ENCODE data around the gene LAIR2. TPM values are rescaled to one million over a fixed set of nuclear protein-coding genes. Genes with fewer than 3 reads are reported as not detected.

Gene LAIR2
- total and polyA plus RNA-seq, 2 of the 13 experiments (the other 11 are each of a cell fraction or from before 2014, with no cell fraction given) = 1.3 to 1.9 TPM

GRCh38 chr19:54480051-54480450, 22.6 kb upstream of the LAIR2 start:
- 27% methylated on average over 2 of the region's 2 CpGs for WGBS (ENCODE audit: low lambda C conversion rate)
- in situ Hi-C loops (cut with HindIII; ENCODE audit: extremely low pct_ligation_motif_present, low pct_unique_long_range_greater_than_20kb) = no loop called here

More at GRCh38 chr19:54480051-54480450, 22.6 kb upstream of the LAIR2 start:
- Histone ChIP-seq H3K27me3 (ENCODE audit: control insufficient read depth in 1 of 2, insufficient read depth in 2 of 2, low read length in 2 of 2) (no peaks in the 10 kb centered on the region), H3K36me3 (replicated peaks in 1 of 2; ENCODE audit: control insufficient read depth in 1 of 2, insufficient read depth in 2 of 2, low read length in 2 of 2) (no peaks in the 10 kb centered on the region), H3K9ac (ENCODE audit: insufficient read depth, low read depth, low read length) (no peak overlapping the region), H3K4me2 (ENCODE audit: low read depth, low read length) (no peak overlapping the region), H3K79me2 (ENCODE audit: insufficient read depth, low read length) (no peaks in the 10 kb centered on the region), H3K9me3 (ENCODE audit: low read length) (no peaks in the 10 kb centered on the region), H3K4me1 (ENCODE audit: insufficient read depth, low read length) (peaks cover 28% of the 10 kb centered on the region), H2AFZ (ENCODE audit: low read length) (no peak overlapping the region), H3K4me3 (replicated peaks in 1 of 3; ENCODE audit: insufficient read depth in 1 of 3, low read depth in 2 of 3, low read length in 3 of 3) (no peak overlapping the region), H4K20me1 (ENCODE audit: insufficient read depth, low read length) (no peaks in the 10 kb centered on the region), H3K27ac (ENCODE audit: extremely low read length, insufficient read depth, low read length) (no peak overlapping the region)
- POLR2A ChIA-PET = no interaction called here
- intact Hi-C loops (cut with micrococcal nuclease; ENCODE audit: unreplicated experiment) = no loop called here
- DNase-seq (ENCODE audit: low spot score) (no peak), ATAC-seq (no peak), FAIRE-seq (no peak)
- TF ChIP-seq SIN3B (IDR thresholded peaks at IDR 0.05; ENCODE audit: low read length) (no peak), ZNF777 (CRISPR knock-in tag; IDR thresholded peaks at IDR 0.05) (no peak), ATM (IDR thresholded peaks at IDR 0.05; ENCODE audit: borderline replicate concordance) (no peak), ZMYM2 (CRISPR knock-in tag; IDR thresholded peaks at IDR 0.05) (no peak), NFIB (CRISPR knock-in tag; IDR thresholded peaks at IDR 0.05; ENCODE audit: borderline replicate concordance) (no peak), NFE2 (CRISPR knock-in tag; IDR thresholded peaks at IDR 0.05) (no peak), LBX2 (CRISPR knock-in tag; IDR thresholded peaks at IDR 0.05; ENCODE audit: borderline replicate concordance) (no peak), NFAT5 (CRISPR knock-in tag; IDR thresholded peaks at IDR 0.05) (no peak), ZNF143 (CRISPR knock-in tag; IDR thresholded peaks at IDR 0.05) (no peak), PHF8 (CRISPR knock-in tag; IDR thresholded peaks at IDR 0.05) (no peak), RFXAP (CRISPR knock-in tag; IDR thresholded peaks at IDR 0.05; ENCODE audit: borderline replicate concordance) (no peak), ZFP82 (CRISPR knock-in tag; IDR thresholded peaks at IDR 0.05; ENCODE audit: borderline replicate concordance) (no peak)
- CTCF ChIA-PET (ENCODE audit: low intra/inter-chr PET ratio, low total read pairs) = no interaction called here
- no TSS peak for BruUV-seq (replicated peaks)
